ENCODE measurements around the gene TICAM1.
"Not testable (repeated sequence)": the region's sequence is repeated elsewhere in the genome, so short reads cannot be mapped to it uniquely, and the experiment has no call there.

Gene TICAM1

DNA sequence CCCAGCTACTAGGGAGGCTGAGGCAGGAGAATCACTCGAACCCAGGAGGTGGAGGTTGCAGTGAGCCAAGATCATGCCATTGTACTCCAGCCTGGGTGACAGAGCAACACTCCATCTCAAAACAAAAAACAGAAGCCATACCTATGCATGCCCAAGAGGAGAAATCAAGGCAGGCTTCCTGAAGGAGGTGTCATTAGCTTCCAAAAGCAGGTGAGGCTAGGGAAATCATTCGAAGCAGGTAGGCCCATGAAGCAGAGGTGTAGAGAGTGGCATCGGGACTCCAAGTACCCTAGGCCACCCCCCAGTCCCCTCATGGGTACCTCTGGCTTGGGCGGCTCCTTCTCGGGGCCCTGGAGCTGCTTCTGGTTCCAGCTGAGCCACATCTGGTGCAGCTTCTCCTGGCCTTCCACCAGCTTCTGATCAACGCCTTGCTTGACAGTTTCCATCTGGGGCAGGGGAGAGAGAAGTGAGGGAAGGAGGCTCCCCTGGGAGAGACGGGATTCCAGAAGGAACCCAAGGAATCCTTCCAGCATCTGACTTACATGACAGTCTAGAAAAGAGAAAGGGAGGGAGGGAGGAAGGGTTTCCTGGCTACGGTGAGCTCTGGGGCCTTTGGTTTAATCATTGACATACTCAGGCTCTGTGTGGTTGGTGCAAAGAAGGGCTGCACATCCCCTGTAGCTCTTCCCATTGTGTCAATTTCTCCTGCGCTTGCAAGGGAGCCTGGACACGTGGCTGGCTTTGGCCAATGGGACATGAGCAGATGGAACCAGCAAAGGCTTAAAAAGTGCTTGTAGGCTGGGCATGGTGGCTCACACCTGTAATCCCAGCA lies 13.1 kb upstream of the TICAM1 start:
- no peak for DNase-seq

GRCh38 chr19:4843647-4843965 lies 12.1 kb upstream of the TICAM1 start:
- no peak for DNase-seq

DNA sequence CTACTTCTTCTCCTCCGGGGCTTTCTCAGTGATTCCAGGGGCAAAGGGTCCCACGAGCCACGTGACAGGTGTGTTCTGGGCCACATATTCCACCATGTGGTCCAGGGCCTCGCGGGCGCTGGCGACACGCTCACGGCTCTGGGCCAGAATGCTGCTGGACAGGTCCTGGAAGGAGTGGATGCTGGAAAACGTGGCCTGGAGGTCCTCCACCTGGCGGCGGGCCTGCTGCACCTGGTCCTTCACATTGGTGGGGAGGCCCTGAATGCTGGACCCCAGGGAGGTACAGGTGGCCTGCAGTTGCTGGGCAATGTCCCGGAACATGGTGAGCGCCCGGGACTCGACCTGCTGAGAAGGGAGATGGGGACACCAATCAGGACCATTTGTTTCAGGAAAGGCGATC lies 7.7 kb upstream of the TICAM1 start:
- no peak for DNase-seq

DNA sequence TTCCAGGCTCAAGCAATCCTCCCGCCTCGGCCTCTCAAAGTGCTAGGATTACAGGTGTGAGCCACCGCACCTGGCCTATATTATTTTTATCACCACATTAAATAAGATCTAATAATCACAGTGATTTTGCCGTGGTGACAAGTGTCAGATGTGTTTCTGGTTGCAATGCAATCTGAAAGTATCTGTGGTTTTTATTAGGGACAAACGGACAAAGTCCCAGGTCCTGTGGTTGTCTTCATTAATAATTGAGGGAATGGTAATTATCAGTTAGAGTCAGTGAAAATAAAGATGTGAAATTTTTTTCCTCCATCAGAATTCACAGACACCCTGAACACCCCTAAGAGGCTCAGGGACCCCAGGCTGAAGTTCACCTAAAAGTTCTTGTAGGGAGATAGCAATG lies 1.3 kb upstream of the TICAM1 start:
- DNase-seq, result no peak

DNA sequence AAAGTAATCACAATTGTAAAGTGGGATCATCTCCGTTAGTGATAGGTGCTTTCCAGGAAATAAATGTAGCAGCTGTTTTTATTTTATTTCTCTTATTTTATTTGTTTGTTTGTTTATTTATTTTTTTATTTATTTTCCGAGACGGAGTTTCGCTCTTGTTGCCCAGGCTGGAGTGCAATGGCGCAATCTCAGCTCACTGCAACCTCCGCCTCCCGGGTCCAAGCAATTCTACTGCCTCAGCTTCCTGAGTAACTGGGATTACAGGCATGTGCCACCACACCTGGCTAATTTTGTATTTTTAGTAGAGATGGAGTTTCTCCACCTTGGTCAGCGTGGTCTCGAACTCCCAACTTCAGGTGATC lies 448 bp upstream of the TICAM1 start:
- DNase-seq, result not testable (repeated sequence)

GRCh38 chr19:4830768-4831265 lies 695 bp downstream of the TICAM1 start:
- no peak for DNase-seq

GRCh38 chr19:4830332-4830731 lies 1.2 kb downstream of the TICAM1 start:
- DNase-seq, result no peak

DNA sequence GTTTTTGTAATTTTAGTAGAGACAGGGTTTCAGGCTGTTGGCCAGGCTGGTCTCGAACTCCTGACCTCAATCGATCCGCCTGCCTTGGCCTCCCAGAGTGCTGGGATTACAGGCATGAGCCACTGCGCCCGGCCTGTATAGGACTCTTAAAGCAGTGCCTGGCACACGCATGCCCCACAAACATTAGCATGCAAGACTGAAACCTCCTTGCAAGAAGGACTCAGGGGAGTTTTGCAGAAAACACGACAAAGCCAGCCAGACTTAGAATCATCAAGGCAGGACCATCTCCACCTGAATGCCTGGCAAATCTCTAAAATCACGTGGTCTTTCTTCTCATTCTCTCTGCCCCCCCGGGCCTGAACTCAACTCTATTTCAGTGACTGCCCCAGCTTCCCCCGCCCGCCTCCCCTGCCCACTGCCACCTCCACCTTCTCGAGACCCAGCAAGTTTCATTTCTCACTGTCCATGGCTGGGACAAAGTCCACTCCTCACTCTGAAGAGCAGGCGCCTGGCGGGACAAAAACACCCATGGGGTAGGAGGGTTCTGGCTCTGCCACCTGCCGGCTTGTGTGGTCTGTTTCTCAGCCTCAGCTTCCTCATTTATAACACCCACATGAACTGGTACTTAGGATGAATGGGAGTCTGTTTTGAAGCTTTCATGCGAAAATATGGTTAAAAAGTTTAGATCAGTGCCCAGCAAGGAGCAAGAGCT lies 2.4 kb downstream of the TICAM1 start:
- DNase-seq, result peak; percentile 30 to 54

- DNase-seq, result no peak
Observed at GRCh38 chr19:4823577-4823976, 7.9 kb downstream of the TICAM1 start.

- not testable (repeated sequence) for DNase-seq
Observed at GRCh38 chr19:4822354-4822753, 9.2 kb downstream of the TICAM1 start.

- DNase-seq, result no peak
Observed at GRCh38 chr19:4821265-4821664, 10.2 kb downstream of the TICAM1 start.

DNA sequence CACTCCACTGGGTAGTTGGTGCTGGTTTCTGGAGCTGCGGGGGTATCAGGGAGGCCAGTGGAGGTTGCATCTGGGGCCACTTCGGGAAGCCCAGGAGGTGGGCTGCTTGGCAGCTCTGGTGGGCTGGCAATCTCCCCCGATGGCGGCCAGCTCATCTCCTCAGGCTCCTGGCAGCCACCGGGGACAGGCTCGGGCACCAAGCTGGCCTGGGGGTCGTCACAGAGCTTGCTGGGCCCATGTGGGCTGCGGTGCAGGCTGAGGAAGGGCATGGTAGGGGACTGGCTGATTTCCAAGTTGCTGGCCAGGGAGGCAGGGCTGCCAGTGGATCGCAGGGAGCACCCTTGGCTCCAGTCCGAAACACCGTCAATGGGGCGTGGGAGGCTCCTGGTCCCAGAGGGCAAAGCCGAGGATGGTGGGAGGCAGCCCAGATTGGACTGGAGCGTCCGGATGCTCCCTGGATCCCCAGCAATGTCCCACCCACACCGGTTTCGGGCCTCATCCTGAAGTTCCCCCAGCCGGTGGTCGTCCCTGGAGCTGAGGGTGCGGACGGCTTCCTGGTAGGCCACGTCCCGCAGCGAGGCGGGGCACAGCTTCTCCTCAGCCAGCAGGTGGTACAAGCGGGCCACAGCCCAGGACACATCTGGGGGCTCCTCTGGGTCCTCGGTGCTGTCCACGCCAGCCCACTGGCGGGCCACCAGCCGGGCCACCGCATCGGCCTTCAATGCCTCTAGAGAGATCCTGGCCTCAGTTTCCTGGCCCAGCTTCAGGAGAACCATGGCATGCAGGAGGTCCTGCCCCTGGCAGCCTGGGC lies 13.8 kb downstream of the TICAM1 start:
- no peak for DNase-seq

DNA sequence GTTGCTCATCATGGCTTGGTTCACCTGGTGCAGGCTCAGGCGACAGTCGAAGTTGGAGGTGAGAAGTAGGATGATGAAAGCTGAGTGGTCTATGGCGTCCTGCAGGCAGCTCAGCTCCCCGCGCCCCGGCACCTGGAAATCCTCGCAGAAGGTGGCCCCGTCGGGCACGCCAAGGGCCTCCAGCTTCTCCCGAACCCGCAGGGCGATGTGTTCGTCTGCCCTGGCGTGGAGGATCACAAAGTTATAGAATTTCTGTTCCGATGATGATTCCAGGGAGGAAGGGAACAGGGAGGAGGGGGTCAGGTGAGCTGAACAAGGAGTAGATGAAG lies 14.6 kb downstream of the TICAM1 start:
- DNase-seq, result no peak

DNA sequence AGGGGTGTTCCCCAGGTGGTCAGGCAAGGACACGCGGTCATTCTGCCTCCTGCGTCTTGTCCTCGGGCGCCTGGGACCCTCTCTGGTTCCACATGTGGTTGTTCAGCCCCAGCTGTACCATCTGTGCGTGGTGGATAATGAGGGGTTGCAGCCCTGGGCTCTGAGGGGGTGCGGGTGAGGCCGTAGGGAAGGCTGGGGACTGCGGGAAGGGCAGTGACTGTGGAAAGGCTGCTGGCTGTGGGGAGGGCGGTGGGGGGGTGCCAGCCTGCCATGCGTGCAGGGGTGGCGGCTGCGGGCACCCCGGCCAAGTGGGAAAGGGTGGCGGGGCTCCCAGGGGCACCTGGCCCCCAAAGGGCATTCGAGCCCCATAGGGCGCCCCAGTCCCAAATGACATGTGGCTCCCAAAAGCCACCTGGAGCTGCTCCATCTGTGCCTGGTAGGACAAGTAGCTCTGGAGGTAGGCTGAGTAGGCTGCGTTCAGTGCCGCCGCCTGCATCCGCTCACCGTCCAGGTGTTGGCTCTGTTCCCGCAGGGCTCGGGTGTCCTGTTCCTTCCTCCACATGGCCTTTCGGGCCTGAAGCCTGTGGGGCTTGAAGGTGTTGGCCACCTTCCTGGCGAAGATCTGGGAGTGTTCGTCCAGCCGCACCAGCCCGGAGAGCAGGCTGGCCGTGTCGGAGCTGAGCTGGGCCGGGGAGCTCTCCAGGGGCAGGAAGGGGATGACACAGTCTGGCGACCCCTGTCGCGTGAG lies 15.1 kb downstream of the TICAM1 start:
- no peak for DNase-seq

DNA sequence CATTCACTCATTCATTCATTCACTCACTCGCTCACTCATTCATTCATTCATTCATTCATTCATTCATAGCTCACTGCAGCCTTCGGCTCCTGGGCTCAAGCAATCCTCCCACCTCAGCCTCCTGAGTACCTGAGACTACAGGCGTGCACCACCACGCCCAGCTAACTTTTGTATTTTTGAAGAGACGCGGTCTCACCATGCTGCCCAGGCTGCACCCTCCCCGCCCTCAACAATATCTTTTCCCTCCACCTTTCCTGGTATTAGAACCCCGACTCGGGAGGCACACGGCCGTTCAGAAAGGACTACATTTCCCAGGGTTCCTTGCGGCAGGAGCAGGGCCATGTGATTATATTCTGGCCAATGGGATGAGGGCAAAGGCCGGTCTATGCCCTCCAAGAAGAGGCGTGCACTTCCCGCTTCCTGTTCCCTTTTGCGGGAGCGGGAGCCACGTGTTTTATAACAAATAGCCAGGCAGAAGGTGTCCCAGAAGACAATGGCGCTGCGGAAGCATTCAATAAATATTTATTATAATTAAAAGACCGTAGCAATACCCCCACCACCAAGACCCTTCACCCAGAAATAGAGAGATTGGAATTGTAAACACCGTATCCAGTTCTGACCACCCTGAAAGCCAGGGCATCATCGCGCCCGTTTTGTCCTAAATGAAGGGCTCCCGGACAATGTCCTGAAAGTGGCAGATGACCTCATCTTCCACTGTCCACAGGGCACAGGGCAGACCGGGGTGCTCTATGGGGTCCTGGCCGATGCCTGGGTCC lies 15.9 kb downstream of the TICAM1 start:
- peak; percentile 95 for DNase-seq

DNA sequence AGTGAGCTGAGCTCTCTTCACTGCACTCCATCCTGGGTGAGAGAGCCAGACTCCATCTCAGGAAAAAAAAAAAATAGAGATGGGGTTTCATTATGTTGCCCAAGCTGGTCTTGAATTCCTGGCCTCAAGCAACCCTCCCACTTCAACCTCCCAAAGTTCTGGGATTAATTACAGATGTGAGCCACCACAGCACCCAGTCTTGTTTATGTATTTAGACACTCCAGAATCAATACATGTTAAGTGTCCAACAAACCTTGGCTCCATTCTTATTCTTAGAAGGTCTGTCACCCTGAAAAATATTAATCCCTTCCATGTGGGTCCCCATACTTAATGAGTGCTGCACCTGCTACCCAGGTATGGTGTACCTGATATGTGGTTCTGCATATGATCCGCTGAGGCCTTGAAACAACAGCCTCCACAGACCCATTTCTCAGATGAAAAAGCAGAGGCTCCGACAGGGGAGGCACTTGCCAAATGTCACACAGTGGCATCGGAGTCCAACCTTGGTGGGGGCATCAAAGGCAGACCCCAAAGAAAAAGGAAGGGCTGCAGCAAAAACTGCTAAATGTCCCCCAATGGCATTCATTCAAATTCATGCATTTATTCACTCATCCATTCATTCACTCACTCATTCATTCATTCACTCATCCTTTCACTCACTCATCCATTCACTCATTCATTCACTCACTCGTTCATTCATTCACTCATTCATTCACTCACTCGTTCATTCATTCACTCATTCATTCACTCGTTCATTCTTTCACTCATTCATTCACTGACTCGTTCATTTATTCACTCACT lies 16.7 kb downstream of the TICAM1 start:
- DNase-seq, result no peak

DNA sequence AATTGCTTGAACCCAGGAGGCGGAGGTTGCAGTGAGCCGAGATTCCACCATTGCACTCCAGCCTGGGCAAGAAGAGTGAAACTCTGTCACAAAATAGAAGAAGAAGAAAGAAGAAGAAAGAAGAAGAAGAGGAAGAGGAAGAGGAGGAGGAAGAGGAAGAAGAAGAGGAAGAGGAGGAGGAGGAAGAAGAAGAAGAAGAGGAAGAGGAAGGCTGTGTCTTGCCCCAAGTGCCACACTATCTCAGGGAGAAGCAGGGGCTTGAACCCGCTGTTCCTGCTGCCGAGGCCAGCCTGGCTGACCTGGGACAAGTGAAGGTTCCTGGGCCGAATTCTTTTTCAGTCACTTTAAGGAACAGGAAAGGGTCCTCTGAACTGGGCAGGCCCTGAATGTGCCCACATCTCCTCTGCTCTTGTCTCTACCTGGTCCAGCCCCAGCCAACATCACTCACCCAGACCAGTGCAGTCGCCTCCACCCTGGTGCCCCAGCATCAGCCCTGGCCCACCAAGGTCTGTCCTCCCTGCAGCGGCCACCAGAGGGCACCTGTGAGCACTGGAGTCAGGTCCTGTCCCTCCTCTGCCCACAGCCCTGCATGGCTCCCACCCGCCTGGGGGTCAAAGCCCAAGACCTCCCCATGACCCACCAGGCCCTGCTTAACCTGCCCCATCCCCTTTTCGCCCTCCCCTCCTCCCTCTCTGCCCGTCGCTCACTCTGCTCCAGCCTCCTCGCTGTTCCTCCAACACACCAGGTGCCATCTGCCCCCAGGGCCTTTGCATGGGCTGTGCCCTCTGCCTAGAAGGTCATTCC lies 20.0 kb downstream of the TICAM1 start:
- DNase-seq, result peak; percentile 35 to 56

DNA sequence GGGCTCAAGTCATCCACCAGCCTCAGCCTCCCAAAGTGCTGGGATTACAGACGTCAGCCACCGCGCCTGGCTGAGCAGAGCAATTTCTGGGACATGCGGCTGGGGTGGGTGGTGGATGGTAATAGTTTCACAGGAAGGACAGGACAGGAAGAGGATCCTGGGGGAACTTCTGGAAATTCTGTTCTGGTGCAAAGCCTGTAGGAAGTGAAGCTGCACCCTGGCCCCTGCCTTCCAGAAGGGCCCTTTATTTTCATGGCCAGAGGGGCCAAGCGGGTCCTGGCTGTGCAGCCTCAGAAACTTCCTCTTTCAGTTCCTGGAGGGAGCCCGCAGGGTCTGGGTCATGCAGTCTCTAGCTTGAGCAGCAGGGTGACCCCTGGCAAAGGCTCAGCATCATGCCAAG lies 24.3 kb downstream of the TICAM1 start:
- peak; percentile 61 to 64 for DNase-seq

DNA sequence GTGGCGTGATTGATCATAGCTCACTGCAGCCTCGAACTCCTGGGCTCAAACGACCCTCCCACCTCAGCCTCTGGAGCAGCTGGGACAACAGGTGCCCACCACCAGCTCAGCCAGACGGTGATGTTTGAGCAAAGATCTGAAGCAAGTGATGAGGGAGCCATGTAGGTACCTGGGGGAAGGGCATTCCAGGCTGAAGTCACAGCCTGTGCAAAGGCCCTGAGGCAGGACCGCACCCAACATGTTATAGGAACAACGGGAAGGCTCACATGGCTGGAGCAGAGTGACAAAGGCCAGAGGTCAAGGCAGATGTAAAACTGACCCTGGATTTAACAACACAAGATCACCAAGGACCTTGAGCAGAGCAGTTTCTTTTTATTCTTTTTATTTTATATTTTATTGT lies 25.1 kb downstream of the TICAM1 start:
- no peak for DNase-seq

GRCh38 chr19:4805140-4805539 lies 26.4 kb downstream of the TICAM1 start:
- not testable (repeated sequence) for DNase-seq

Data from Kasumi-1 (cell line).